ENCODE data around the gene SLC25A39.

Gene SLC25A39

DNA sequence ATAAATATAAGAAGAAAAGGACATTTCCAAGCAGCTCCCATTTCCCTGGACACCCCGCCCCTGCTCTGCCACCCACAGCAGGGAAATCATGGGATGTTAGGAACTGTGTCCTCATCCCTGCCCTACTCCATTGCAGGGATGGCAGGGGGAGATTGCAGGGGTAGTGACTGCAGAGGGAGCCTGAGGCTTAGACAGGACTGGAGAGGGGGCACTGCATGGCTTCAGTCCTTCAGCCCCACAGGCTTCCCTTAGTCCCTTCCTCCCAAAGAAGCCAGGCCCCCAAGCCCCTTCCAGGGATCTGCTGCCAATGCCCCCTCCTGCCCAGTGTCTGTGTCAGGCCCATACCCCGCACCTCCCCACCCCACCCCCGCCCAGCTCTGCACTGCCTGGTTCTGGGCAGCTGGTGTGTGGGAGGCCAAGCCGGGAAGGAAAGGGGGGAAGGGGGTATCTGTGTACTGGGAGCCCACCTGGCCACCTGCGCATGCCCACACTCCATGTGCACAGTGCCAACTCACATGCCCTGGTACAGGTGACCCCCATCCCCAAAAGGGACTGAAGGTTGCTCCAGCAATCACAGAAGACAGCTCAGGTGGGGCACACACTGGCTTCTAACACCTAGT is 13.0 kb downstream of the SLC25A39 start:
- DNase-seq: no peak

DNA sequence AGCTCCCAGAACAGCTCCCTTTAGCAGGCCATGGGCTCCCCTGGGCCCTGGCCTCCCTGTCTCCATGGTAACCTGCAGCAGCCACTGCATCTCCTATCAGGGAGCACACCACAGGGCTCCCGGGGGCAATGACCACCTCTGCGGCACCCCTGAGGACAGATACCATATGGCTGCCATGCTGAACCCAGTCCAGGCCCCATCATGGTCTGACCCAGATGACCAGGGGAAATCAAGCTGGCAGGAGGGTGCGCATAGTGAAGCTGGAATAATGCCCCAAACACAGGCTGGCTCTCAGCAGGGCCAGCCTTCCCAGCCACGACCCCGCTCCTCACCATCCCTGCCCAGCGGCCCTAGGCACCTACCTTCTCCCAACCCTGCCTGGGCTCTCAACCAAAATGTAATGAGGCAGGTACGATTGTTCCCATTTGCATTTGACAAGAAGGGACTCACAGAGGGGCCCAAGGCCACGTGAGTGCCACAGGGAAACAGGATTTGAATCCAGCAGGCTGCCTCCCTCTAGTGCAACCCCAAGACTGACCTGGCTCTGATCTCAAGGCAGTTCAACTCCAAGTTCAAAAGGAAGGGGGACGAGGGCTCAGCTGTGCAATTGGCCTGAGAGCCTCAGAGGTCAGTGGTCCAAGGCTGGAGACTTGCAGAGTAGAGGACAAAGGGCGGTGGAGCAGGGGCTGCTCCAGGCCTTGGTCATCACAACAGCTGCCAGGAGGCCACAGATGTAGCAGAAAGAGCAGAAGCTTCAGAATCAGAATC is 13.8 kb downstream of the SLC25A39 start:
- DNase-seq: no peak

DNA sequence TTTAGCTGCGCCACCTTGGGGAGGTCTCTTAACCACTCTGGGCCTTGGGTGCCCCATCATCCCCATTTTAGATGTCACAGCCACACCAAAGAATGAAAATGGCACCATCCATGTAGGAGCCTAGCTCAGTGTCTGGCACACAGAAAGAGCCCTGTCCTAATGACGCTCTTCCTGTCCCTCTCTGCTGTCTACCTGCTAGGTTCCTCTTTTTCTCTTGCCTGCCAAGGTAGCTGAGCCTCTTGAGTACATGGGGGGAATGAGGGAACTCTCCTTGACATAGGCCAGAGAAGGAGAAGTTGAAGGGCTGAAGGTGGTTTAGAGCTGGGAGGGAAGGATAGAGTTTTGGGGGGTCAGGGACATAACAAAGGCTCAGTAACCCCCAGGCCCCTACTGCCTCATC is 14.4 kb downstream of the SLC25A39 start:
- no peak for DNase-seq

DNA sequence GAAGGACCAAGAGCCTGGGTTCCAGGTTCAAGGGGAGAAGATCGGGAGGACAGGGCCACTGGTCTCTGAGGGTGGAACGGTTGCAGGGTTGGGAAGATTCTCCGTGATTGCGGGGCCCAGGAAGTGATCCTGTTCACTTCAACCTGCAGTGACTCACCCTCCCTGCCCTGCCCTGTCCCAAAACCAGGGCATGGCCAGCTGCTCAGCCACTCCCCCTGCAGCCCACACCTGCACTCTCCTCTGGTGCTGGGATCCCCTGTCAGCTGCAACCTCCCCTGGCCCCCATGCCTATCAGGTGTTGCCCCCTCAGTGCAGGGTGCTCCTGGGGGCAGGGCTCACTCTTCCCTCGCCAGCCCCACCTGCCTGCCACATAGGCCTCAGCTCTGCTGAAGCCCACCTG is 15.2 kb downstream of the SLC25A39 start:
- DNase-seq: no peak

DNA sequence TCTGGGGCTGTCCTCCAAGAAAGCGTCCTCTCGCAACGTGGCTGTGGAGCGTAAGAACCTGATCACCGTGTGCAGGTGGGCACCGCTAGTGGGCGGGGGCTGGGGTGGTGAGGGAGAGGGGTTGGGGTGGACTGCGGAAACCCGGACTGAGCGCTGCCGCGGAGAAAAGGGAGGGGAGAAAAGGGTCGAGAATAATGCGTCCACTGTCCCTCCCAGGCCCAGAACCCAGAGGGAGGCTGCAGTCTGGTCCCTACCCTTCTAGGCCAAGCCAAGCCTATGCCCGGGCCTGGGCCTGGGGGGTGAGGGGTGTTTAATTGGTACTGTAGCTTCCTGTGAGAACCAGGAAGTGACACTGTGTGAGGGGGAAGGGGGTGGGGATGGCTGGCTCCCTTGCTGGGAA is 15.8 kb downstream of the SLC25A39 start:
- no peak for DNase-seq

DNA sequence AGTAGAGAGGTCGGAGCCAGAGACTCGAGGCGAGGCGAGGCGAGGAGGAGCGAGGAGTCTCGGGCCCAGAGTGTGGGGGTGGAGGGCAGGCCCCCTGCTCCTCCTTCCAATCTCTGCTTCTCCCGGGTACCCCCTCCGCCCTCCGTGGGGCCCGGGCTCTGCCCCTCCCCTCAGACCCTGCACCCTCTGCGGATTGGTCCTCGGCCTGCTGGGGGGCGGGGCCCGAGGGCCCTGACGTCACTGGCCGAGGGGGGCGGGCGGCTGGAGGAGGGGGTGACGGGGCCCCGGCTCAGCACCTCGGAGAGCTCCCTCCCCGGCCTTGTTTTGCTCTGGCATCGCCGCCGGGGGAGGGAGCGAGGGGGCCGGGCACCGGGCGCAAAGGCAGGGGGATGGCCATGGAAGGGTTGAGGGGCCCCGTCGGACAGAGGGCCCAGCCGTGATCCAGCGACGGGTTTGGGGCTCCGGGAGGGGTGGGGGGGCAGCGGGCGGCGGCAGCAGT is 16.3 kb downstream of the SLC25A39 start, which contains the start of gene RUNDC3A:
Gene RUNDC3A, plus strand, starts transcription at position 282 of the 499 bp plus-strand sequence. CDS start 232 bp downstream, outside the sequence.
- peak; percentile 77 for DNase-seq

DNA sequence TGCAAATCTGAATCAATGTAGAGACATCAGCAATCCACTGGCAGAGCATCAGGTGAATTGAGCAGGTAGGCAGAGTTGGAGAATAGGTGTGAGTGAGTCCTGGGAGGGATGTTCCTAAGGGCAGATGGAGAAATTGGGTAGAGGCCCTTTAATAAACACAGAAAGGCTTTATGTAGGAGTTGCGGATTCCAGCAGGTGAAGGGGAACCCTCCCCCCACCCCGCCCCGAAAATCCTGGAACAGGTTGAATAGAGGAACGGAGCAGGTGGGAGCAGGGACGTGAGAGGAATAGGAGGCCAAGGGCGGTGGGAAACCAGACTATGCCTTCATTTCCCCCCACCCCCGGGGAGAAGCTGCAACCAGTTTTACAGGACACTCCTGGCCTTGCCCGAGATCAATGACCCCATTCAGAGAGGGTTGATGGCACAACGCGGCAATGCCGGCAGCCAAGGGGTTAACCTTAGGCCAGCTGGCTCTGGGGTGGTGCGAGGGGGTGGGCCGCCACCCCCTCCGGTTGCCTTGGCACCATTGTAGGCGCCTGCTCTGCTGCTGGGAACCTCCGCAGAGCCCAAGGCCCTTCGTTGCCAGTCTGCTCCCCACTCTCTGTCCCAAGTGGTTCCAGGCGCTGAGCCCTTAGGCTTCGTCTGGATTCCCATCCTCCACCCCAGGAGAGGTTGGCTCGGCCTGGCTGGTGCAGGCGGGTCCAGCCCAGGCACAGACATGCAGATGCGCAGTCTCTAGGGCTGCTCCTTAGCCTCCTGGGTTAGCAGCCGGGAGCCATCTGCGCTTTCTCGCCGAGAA is 17.0 kb downstream of the SLC25A39 start:
- DNase-seq: peak; percentile 13

DNA sequence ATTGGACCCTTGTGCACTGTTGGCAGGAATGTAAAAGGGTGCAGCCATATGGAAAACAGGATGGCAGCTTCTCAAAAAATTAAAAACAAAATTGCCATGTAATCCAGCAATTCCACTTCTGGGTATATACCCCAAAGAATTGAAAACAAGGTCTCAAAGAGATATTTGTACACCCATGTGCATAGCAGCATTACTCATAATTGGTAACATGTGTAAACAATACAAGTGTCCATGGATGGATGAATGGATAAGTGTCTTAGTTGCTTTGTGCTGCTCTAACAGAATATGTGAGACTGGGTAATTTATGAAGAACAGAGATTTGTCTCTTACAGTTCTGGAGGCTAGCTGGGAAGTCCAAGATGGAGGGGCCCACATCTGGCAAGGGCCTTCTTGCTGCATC is 20.0 kb downstream of the SLC25A39 start:
- DNase-seq: no peak

DNA sequence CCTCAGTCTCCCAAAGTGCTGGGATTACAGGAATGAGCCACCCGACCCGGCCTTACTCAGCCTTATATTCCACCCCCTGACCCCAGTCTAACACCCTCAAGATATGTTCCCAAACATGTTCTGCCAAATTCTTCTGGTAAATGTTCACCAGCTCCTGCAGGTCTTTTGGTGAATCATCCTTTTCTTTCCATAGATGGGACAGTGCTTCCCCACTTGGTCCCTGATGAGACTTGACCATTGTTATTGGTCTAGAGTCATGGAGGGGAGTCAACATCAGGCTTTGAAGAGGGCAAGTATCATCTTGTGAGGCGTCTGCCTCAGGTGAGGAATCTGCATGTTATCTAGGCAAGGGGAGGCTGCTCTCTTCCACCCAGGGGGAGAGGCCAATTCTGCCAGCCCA is 26.6 kb downstream of the SLC25A39 start:
- DNase-seq: no peak

DNA sequence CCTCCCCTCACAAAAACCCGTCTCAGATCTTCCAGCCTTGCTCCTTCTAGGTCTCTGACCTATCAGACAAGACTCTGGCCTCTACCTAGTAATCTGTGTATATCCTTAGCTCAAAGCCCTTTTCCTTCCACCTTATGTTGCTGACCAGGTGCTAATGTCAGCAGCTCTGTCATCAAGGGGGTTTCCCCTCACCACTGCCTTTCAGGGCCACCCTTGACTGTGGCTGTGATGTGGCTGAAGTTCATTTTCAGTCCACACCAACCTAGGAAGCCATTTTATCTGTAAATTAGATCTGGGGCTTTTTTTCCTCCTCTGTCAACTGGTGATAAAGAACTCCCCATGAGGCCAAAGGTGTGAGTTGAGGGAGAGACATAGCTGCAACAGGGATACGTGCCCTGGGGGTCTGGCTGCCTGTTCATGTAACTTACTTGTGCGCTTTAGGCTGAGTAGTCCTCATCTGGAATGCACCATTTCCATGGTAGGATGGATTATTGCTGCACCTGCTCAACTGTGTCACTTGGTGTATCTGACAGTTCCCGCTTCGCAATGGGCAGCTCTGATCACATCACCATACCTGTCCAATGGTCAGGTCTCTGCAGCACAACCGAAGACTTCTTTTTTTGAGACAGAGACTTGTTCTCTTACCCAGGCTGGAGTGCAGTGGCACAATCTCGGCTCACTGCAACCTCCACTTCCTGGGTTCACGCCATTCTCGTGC is 31.0 kb downstream of the SLC25A39 start:
- no peak for DNase-seq

DNA sequence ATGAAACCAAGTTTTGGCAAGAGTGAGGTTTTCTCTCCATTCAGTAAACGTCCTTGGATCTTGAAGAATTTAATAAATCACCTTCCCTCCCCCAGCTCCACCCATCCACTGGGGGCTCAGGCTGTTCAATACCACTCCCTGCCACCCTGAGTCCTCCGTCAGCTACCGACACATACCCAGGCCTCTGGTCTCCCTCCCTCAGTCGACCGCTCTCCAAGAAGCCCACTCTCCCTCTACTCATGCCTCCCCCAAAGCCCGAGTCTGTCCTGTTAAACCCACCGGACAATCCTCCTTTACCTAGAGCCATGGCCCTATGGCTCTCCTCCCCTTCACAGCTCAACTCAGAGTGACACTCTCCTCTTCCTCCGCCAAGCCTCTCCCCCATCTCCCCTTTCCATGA is 37.0 kb downstream of the SLC25A39 start:
- no peak for DNase-seq

DNA sequence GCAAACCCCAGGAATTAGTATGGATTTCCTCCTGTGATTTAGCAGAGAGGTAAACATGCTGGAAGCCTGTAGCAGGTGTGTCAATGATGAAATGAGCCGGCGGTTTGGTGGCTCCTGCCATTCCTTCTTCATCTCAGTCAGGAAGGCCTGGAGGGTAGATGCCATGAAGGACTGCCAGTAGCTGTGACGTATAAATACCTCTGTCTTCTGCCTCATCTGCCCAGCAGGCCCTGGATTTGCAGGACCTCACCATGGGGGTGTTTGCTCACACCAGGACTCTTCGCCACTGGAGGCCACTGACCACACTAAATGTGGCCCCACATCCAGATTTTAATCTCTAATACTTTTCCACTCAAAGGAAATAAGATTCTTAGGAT is 40.6 kb downstream of the SLC25A39 start:
- DNase-seq: no peak

DNA sequence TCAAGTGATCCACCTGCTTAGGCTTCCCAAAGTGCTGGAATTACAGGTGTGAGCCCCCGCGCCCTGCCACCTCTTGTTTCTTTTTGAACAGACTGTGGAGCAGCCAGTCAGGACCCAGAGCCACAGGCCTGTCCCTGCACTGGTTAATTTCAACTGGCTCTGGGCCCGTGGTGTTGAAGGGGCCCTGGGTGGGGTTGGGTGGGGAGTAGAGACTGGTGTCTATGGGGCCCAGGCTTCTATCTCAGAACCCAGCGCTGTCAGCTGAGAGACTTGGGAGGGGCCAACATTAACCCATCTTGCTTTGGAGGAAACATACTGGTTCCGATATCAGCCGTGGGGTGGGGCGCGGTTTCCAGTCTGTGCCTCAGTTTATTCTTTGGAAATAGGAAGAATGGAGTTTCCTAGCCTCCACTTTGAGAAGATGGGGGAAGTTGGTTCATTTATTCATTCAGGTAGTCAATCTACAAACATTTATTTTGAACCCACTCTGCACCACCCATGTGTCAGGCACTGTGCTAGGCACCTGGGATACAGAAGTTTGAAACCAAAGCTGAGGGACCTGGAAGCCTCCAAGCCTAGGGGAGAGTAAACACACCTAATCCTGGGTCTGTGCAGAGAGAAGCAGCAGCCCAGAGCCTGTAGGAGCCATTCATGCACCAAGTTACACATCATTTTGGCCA is 41.1 kb downstream of the SLC25A39 start:
- DNase-seq: no peak

DNA sequence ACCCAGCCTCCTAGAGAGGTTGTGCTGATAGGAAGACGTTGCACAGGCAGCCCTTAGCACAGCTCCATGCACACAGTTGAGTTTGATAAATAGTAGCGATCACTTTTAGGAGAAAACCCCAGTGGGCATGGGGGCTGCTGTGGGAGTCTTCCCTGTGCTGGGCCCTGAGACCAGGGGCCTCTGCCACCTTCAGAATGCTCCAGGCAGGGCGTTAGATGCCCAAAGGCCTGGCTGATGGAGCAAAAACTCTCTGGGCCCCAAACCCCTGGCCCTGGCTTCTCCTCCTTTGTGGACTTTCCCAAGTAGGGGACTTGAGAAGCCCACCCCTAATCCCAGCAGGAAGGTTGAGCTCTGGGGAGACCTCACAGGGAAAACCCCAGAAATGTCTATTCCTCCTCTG is 42.4 kb downstream of the SLC25A39 start:
- DNase-seq: no peak

DNA sequence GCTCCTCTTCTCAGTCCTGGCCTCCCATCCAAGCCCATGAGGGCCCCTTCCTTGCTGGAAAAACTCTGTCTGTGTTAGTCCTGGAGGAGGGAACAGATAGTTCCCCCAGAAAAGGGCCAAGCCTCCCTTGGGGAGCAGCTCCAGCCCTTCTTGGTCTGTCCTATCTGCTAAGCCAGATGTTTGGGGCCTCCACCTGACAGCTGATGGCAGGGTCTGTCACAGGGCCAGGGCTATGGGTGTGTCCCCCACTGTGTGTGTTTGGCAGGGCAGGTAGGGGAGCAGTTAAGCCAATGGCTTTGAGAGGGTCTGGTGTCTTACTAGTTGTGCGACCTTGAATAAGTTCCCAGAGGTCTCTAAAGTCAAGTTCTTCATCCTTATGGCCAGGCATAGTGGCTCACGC is 43.1 kb downstream of the SLC25A39 start:
- DNase-seq: no peak

DNA sequence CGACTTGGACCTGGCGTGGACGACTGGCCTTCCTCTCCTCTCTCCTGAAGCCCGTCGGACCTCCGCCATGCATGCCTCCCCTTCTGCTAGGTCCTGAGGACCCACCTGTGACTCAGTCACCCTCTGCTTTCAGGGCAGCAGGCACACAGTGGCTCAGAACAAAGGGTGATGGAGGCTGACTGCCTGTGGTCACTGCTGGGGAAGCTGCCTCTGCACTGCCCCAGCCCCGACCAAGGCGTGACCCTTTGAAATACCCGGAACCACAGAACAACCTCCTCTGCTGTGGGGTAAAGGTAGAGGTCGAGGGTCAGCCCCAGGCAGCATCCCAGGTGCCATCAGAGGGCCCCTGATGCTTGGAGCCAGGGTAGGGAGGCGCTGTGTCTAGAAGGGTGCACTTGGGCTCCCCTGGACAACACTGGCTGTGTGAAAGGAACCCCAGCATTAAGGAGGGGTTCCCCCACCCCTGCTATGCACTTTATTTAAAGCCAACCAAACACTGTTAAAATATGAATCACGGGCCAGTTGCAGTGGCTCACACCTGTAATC is 44.2 kb downstream of the SLC25A39 start:
- DNase-seq: no peak

DNA sequence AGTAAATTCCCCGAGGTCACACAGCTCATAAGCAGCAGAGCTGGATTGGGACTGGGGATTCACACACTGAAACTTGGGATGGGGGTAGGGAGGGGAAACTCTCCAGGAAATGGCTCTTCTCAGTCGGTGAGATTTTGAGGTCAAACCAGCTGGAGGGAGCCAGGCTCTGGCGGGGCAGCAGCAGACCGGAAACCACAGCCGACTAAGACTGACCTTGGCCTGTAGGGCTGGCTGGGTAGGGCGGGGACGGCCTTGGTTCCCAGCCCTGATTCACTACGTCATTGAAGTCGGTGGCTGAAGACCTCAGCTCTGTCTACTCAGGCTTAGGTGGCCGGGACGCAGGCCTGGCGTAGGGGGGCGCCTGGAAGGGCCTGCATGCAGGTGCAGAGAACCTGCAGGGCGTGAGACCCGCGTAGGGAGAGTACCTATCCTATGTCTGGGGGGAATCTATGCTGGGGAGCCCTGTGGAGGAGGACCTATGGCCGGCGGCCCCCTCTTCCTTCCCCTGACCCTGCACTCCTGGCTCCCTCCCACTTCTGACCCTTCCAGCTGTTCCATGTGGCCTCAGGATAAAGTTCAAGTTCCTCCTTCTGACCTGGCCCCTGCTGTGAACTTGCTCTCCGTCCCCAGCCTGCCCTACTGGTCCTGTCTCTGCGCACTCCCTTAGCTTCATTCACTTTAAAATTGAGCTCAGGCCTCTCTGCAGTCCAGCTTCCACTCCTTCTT is 44.8 kb downstream of the SLC25A39 start:
- DNase-seq: peak; percentile 45

DNA sequence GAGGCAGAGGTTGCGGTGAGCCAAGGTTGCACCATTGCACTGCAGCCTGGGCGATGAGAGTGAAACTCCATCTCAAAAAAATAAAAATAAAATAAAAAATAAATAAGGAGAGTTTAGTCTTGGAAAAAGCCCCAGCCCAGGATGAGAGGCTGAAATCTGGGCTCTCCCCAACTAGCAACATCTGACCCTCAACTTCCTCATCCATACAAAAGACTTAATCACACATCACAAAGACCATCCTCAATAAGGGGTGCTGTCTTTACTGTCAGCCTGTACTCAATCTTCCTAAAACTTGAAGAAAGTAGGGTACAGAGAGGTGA is 45.3 kb downstream of the SLC25A39 start:
- no peak for DNase-seq

DNA sequence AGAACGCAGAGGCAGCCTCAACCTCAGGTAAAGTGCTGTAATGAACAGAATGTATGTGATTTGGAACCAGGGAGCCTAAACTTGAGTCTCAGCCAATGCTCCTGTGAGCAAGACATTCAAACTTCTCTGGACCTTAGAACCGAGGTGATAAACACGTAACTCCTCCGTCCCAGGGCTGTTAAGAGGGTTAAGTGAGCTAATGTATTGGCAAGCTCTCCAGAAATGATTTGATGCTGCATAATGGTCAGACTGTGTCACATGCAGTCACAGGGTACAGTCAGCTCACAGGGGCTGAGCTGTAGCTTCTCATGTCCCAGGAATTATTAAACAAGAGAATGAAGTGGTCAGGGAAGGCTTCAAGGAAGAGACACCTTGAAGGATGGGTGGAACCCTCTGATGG is 46.6 kb downstream of the SLC25A39 start:
- no peak for DNase-seq

DNA sequence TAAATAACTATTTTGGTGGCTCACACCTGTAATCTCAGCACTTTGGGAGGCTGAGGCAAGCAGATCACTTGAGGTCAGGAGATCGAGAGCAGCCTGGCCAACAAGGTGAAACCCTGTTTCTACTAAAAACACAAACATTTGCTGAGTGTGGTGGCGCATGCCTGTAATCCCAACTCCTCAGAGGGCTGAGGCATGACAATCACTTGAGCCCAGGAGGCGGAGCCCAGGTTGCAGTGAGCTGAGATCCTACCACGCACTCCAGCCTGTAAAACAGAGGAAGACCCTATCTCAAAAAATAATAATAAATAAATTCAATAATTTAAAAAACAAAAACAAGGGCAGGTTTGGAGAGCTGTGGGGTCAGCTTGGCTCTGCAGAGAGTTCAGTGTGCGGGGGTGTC is 51.0 kb downstream of the SLC25A39 start:
- DNase-seq: no peak

DNA sequence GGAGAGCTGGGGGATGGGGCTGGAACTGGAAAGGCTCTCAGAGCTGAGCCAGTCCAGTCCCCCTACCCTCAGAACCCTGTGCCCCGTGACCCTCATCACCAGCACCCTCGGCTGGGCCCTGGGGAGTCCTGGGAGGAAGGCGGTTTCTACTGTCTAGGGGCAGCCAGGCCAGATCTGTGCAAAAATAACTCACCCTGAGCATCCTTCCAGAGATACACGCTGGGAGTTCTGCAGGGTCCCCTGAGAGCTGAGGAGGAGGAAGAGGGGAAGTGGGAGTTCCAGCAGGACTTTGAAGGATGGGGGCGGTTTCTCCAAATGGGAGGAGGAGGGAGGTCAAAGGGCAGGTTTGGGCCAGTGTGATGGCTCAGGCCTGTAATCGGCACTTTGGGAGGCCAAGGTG is 51.7 kb downstream of the SLC25A39 start:
- no peak for DNase-seq

Data from fibroblast of skin of right quadriceps (primary cell).